Parathyroid adenoma (tissue), 2 donors: ENCODE data around the gene EAF1.

Experiments used
- H2AFZ ChIP-seq: fragments of 300-600 bp; sonication (generic); one replicate; pipeline ENCODE4 v1.7.0; 2017; ENCODE audit warnings: antibody characterized with exemption, mild to moderate bottlenecking
- H3K27ac ChIP-seq: fragments of 300-600 bp; sonication (generic); one replicate; pipeline ENCODE4 v1.7.0; 2017
- H3K27me3 ChIP-seq: fragments of 300-600 bp; sonication (generic); one replicate; pipeline ENCODE4 v1.7.0; 2017; ENCODE audit warnings: low read length; ENCODE audit not compliant: control insufficient read depth, insufficient read depth
- H3K36me3 ChIP-seq: fragments of 300-600 bp; sonication (generic); one replicate; pipeline ENCODE4 v1.7.0; 2017; ENCODE audit warnings: low read length; ENCODE audit not compliant: control insufficient read depth, insufficient read depth
- H3K4me1 ChIP-seq: fragments of 300-600 bp; sonication (generic); one replicate; pipeline ENCODE4 v1.7.0; 2017; ENCODE audit warnings: control low read depth
- H3K4me2 ChIP-seq: fragments of 300-600 bp; sonication (generic); one replicate; pipeline ENCODE4 v1.7.0; 2017; ENCODE audit warnings: low read length
- H3K4me3 ChIP-seq: fragments of 300-600 bp; sonication (generic); one replicate; pipeline ENCODE4 v1.7.0; 2017; ENCODE audit warnings: low read depth, low read length
- H3K79me2 ChIP-seq: fragments of 300-600 bp; sonication (generic); one replicate; pipeline ENCODE4 v1.7.0; 2017; ENCODE audit warnings: control low read depth
- H3K9ac ChIP-seq: fragments of 300-600 bp; sonication (generic); one replicate; pipeline ENCODE4 v1.7.0; 2017; ENCODE audit warnings: mild to moderate bottlenecking
- H3K9me3 ChIP-seq: fragments of 300-600 bp; sonication (generic); one replicate; pipeline ENCODE4 v1.7.0; 2017; ENCODE audit warnings: low read length; ENCODE audit not compliant: control insufficient read depth
- TF ChIP-seq, protein P1 (sequence below): fragments of 300-600 bp; sonication (generic); IDR thresholded peaks from one replicate; pipeline ENCODE4 v1.7.0; 2017; ENCODE audit warnings: antibody characterized with exemption, mild to moderate bottlenecking
- donor health status: primary hyperparathyroidism.

The EAF1 gene

DNA sequence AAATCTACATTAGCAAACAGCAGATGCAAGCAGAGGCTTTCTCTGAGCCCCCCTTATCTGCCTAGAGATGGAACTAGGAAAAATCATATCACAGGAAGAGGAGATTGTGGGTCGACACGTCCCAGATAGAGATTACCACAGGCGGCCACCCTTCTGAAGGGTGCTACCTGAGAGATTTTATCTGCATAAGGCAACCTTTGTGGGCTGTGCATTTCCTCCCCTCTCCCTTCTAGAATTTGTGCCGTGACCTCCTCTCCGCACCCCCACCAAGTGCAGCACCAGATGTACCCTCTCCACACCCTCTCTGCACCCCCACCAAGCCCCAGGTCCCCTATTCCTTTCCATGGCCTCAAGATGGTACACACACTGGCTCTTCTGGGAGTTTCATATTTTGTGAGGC lies 27.4 kb upstream of the EAF1 start:
- H3K79me2 ChIP-seq = no peaks in the 10 kb centered on the region
- no peaks in the 10 kb centered on the region for H3K4me1 ChIP-seq
- no peak overlapping the region for H3K27ac ChIP-seq
- no peak overlapping the region for H3K9ac ChIP-seq
- no peaks in the 10 kb centered on the region for H3K36me3 ChIP-seq
- no peak overlapping the region for H3K4me2 ChIP-seq
- no peak overlapping the region for H2AFZ ChIP-seq
- no peaks in the 10 kb centered on the region for H3K27me3 ChIP-seq
- no peaks in the 10 kb centered on the region for H3K9me3 ChIP-seq
- no peak overlapping the region for H3K4me3 ChIP-seq
- TF ChIP-seq, protein P1, sequence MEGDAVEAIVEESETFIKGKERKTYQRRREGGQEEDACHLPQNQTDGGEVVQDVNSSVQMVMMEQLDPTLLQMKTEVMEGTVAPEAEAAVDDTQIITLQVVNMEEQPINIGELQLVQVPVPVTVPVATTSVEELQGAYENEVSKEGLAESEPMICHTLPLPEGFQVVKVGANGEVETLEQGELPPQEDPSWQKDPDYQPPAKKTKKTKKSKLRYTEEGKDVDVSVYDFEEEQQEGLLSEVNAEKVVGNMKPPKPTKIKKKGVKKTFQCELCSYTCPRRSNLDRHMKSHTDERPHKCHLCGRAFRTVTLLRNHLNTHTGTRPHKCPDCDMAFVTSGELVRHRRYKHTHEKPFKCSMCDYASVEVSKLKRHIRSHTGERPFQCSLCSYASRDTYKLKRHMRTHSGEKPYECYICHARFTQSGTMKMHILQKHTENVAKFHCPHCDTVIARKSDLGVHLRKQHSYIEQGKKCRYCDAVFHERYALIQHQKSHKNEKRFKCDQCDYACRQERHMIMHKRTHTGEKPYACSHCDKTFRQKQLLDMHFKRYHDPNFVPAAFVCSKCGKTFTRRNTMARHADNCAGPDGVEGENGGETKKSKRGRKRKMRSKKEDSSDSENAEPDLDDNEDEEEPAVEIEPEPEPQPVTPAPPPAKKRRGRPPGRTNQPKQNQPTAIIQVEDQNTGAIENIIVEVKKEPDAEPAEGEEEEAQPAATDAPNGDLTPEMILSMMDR = no peak

DNA sequence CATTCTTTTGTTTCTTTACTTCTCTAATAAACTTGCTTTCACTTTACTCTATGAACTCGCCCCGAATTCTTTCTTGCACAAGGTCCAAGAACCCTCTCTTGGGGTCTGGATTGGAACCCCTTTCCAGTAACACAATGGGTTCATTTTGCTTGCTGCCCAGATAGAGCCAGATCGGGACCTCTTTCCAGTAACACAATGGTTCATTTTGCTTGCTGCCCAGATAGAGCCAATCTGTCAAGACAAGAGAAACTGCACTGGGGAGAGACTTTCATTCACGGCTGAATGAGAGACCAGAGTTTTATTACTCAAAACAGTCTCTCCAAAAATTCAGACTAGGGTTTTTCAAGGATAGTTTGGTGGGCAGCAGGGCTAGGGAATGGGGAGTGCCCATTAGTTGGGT lies 25.5 kb upstream of the EAF1 start:
- H3K79me2 ChIP-seq = no peaks in the 10 kb centered on the region
- H3K4me1 ChIP-seq = no peaks in the 10 kb centered on the region
- H3K36me3 ChIP-seq = no peaks in the 10 kb centered on the region
- no peaks in the 10 kb centered on the region for H3K9me3 ChIP-seq
- no peak overlapping the region for H3K9ac ChIP-seq
- no peaks in the 10 kb centered on the region for H3K27me3 ChIP-seq
- H3K4me2 ChIP-seq = no peak overlapping the region
- H2AFZ ChIP-seq = no peak overlapping the region
- TF ChIP-seq, protein P1 = no peak
- H3K27ac ChIP-seq = no peak overlapping the region
- no peak overlapping the region for H3K4me3 ChIP-seq

DNA sequence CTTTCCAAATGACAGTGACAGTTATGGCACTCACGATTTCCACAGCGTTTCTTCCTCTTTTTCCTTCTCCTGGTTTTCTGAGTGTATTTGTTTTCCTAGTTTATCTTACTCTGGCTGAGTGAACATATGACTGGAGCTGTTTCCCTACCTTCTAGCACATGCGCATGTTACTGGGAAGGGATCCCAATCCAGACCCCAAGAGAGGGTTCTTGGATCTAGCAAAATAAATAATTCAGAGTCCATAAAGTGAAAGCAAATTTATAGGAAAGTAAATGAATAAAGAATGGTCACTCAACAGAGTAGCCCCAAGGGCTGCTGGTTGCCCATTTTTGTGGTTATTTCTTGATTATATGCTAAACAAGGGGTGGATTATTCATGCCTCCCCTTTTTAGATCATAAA lies 23.9 kb upstream of the EAF1 start:
- H3K4me3 ChIP-seq = no peak overlapping the region
- no peak overlapping the region for H2AFZ ChIP-seq
- no peak overlapping the region for H3K27ac ChIP-seq
- no peaks in the 10 kb centered on the region for H3K79me2 ChIP-seq
- H3K4me2 ChIP-seq = no peak overlapping the region
- H3K9me3 ChIP-seq = no peaks in the 10 kb centered on the region
- no peaks in the 10 kb centered on the region for H3K36me3 ChIP-seq
- H3K27me3 ChIP-seq = no peaks in the 10 kb centered on the region
- no peak overlapping the region for H3K9ac ChIP-seq
- TF ChIP-seq, protein P1 = no peak
- H3K4me1 ChIP-seq = no peaks in the 10 kb centered on the region

DNA sequence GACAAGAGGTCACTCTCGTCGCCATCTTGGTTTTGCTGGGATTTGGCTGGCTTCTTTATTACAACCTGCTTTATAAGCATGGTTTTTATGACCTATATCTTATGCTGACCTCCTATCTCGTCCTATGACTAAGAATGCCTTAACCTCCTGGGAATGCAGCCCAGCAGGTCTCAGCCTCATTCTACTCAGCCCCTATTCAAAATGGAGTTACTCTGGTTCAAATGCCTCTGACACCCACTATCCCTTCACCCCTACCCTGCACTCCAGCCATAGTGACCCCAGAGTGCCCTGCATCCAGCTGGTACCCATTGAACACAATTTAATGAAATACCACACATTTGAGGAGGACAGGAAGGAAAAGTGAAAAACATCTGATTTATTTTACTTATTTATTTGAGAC lies 23.4 kb upstream of the EAF1 start:
- no peaks in the 10 kb centered on the region for H3K27me3 ChIP-seq
- no peaks in the 10 kb centered on the region for H3K9me3 ChIP-seq
- H3K27ac ChIP-seq = no peak overlapping the region
- H3K4me2 ChIP-seq = no peak overlapping the region
- no peaks in the 10 kb centered on the region for H3K4me1 ChIP-seq
- no peak overlapping the region for H3K4me3 ChIP-seq
- H3K36me3 ChIP-seq = no peaks in the 10 kb centered on the region
- H3K9ac ChIP-seq = no peak overlapping the region
- TF ChIP-seq, protein P1 = no peak
- no peaks in the 10 kb centered on the region for H3K79me2 ChIP-seq
- no peak overlapping the region for H2AFZ ChIP-seq

DNA sequence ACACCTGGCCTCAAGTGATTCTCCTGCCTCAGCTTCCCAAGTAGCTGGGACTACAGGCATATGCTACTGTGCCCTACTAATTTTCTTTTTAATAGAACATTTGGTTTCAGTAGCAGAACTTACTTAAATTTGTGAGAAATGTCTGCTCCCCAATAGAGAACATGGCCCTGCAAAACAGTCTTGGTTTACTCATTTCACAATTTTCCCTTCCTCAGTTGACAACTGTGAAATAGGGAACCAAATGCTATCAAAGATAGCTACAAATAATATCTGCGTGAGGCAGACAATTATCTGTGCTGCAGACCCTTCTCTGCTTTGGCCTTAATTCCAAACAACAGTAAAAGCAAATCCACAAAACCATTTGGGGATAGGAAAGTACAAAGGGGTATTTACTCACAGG lies 22.6 kb upstream of the EAF1 start:
- Histone ChIP-seq H2AFZ (no peak overlapping the region), H3K9me3 (no peaks in the 10 kb centered on the region), H3K9ac (no peak overlapping the region), H3K79me2 (no peaks in the 10 kb centered on the region), H3K4me1 (no peaks in the 10 kb centered on the region), H3K4me3 (no peak overlapping the region), H3K27ac (no peak overlapping the region), H3K36me3 (no peaks in the 10 kb centered on the region), H3K4me2 (no peak overlapping the region), H3K27me3 (no peaks in the 10 kb centered on the region)
- TF ChIP-seq, protein P1 = no peak
